Measurements from ENCODE around the gene HDGF. TPM values are rescaled to one million over a fixed set of nuclear protein-coding genes. Genes with fewer than 3 reads are reported as not detected.

Gene HDGF
- total and polyA plus RNA-seq, 7 experiments from 2014 or later: 25.0 to 224 (median 90.9) TPM

- H3K9me3 Mint-ChIP-seq: peaks cover 0 to 1% (median 0%) of the 10 kb centered on the region in 11 donors
- Histone ChIP-seq H3K27ac (ENCODE audit: low read depth, low read length) (peak overlapping the region; percentile 75), H3K9me3 (ENCODE audit: control insufficient read depth in 2 of 3, low read length in 3 of 3) (no peaks in the 10 kb centered on the region), H3K27me3 (ENCODE audit: control insufficient read depth in 2 of 2, insufficient read depth in 2 of 2, low read length in 2 of 2) (no peaks in the 10 kb centered on the region), H3K36me3 (ENCODE audit: control insufficient read depth in 2 of 3, insufficient read depth in 3 of 3, low read length in 3 of 3) (peaks cover 0 to 37% (median 5%) of the 10 kb centered on the region in 3 experiments), H3K4me3 (ENCODE audit: low read length) (no peak overlapping the region), H3K4me1 (ENCODE audit: control insufficient read depth in 2 of 2, insufficient read depth in 2 of 2, low read length in 2 of 2) (peaks cover 43 to 50% of the 10 kb centered on the region in 2 donors)
- POLR2A ChIA-PET: interaction anchor here (0.8 to 2.8 kb wide), 2 partner anchors 18 to 21 kb away, joined by 3 to 18 read pairs; partner anchors contain the start of genes ISG20L2 and METTL25B
- H3K4me1 Mint-ChIP-seq: peaks cover 59 to 71% (median 66%) of the 10 kb centered on the region in 7 donors
- peaks cover 4 to 34% (median 18%) of the 10 kb centered on the region in 5 donors for H3K36me3 Mint-ChIP-seq
- intact Hi-C loops (cut with micrococcal nuclease): loop anchor here in 1 of 2 donors (10.0 kb wide), 1 partner anchor 389 kb away; the partner anchor contains the start of gene ETV3
- H3K27me3 Mint-ChIP-seq: no peaks in the 10 kb centered on the region
- DNase-seq (no peak), ATAC-seq (no peak)
- H3K4me3 Mint-ChIP-seq: peak overlapping the region in 6 of 10 donors; percentile 0 to 98 (median 49)
- H3K27ac Mint-ChIP-seq: peak overlapping the region; percentile 13 to 90 (median 71)
- CTCF ChIA-PET: no interaction called here
Measured at GRCh38 chr1:156745881-156746280, 5.6 kb downstream of the HDGF start.

DNA sequence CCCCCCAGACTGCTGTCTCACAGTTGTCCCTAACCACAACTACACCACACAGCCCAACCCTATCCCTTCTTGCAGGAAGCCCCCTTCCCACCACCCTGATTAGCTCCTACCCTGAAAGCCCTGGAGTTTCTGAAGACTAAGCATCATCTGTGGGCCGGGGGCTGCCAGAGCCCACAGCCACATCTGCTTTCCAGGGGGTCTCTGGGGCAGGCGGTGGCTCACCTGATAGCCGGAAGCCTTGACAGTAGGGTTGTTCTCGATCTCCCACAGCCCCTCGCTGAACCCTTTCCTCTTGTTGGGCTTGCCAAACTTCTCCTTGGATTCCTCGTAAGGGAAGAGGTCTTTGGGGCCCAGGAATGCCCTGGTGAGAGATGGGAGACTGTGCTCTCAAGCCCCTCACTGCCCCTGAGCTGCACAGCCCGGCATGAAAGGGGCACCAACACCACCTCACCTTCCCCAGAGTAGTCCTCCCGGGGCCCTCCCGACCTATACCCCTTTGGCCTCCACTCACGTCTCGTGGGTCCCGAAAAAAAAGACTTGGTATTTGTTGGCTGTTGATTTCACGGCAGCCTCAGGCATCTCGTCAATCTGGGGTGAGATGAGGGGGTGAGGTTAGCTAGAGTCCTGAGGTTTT lies 6.6 kb downstream of the HDGF start:
- POLR2A ChIA-PET: interaction anchor here (0.8 kb wide), 1 partner anchor 20 kb away, joined by 3 read pairs; no protein-coding TSS in a partner anchor
- peaks cover 46 to 53% of the 10 kb centered on the region in 2 donors for H3K4me1 ChIP-seq (ENCODE audit: control insufficient read depth in 2 of 2, insufficient read depth in 2 of 2, low read length in 2 of 2)
- H3K4me1 Mint-ChIP-seq: peaks cover 53 to 75% (median 67%) of the 10 kb centered on the region in 7 donors
- no peaks in the 10 kb centered on the region for H3K9me3 ChIP-seq (ENCODE audit: control insufficient read depth in 2 of 3, low read length in 3 of 3)
- DNase-seq (no peak), ATAC-seq (no peak)
- CTCF ChIA-PET: no interaction called here
- peaks cover 4 to 33% (median 18%) of the 10 kb centered on the region in 5 donors for H3K36me3 Mint-ChIP-seq
- H3K27me3 Mint-ChIP-seq: no peaks in the 10 kb centered on the region
- peak overlapping the region in 8 of 9 donors; percentile 13 to 90 (median 78) for H3K27ac Mint-ChIP-seq
- H3K27ac ChIP-seq (ENCODE audit: low read depth, low read length): peak overlapping the region; percentile 27
- intact Hi-C loops (cut with micrococcal nuclease): loop anchor here (5.0 to 10.0 kb wide), 2 partner anchors 390 to 553 kb away; partner anchors contain the start of genes ETV3 (in 1 of the 2) and SLC25A44 (in 1 of the 2)
- no peaks in the 10 kb centered on the region for H3K27me3 ChIP-seq (ENCODE audit: control insufficient read depth in 2 of 2, insufficient read depth in 2 of 2, low read length in 2 of 2)
- H3K4me3 Mint-ChIP-seq: no peak overlapping the region
- H3K9me3 Mint-ChIP-seq: peaks cover 0 to 1% (median 0%) of the 10 kb centered on the region in 11 donors
- no peak overlapping the region for H3K4me3 ChIP-seq (ENCODE audit: low read length)
- peaks cover 0 to 34% (median 5%) of the 10 kb centered on the region in 3 experiments for H3K36me3 ChIP-seq (ENCODE audit: control insufficient read depth in 2 of 3, insufficient read depth in 3 of 3, low read length in 3 of 3)

GRCh38 chr1:156744344-156744743 lies 7.1 kb downstream of the HDGF start:
- peaks cover 47 to 72% (median 63%) of the 10 kb centered on the region in 7 donors for H3K4me1 Mint-ChIP-seq
- no peak overlapping the region for H3K4me3 ChIP-seq (ENCODE audit: low read length)
- no peaks in the 10 kb centered on the region for H3K27me3 ChIP-seq (ENCODE audit: control insufficient read depth in 2 of 2, insufficient read depth in 2 of 2, low read length in 2 of 2)
- no peak overlapping the region for H3K27ac ChIP-seq (ENCODE audit: low read depth, low read length)
- peak overlapping the region in 5 of 9 donors; percentile 18 to 89 (median 51) for H3K27ac Mint-ChIP-seq
- intact Hi-C loops (cut with micrococcal nuclease): loop anchor here (5.0 to 10.0 kb wide), 2 partner anchors 390 to 552 kb away; partner anchors contain the start of genes ETV3 (in 1 of the 2) and SLC25A44 (in 1 of the 2)
- H3K4me3 Mint-ChIP-seq: no peak overlapping the region
- peaks cover 43 to 48% of the 10 kb centered on the region in 2 donors for H3K4me1 ChIP-seq (ENCODE audit: control insufficient read depth in 2 of 2, insufficient read depth in 2 of 2, low read length in 2 of 2)
- peaks cover 0 to 34% (median 5%) of the 10 kb centered on the region in 3 experiments for H3K36me3 ChIP-seq (ENCODE audit: control insufficient read depth in 2 of 3, insufficient read depth in 3 of 3, low read length in 3 of 3)
- H3K27me3 Mint-ChIP-seq: no peaks in the 10 kb centered on the region
- DNase-seq: no peak
- ChIA-PET CTCF (no interaction called here), POLR2A (no interaction called here)
- H3K9me3 Mint-ChIP-seq: peaks cover 0 to 1% (median 0%) of the 10 kb centered on the region in 11 donors
- ATAC-seq: no peak
- peaks cover 4 to 33% (median 18%) of the 10 kb centered on the region in 5 donors for H3K36me3 Mint-ChIP-seq
- no peaks in the 10 kb centered on the region for H3K9me3 ChIP-seq (ENCODE audit: control insufficient read depth in 2 of 3, low read length in 3 of 3)

DNA sequence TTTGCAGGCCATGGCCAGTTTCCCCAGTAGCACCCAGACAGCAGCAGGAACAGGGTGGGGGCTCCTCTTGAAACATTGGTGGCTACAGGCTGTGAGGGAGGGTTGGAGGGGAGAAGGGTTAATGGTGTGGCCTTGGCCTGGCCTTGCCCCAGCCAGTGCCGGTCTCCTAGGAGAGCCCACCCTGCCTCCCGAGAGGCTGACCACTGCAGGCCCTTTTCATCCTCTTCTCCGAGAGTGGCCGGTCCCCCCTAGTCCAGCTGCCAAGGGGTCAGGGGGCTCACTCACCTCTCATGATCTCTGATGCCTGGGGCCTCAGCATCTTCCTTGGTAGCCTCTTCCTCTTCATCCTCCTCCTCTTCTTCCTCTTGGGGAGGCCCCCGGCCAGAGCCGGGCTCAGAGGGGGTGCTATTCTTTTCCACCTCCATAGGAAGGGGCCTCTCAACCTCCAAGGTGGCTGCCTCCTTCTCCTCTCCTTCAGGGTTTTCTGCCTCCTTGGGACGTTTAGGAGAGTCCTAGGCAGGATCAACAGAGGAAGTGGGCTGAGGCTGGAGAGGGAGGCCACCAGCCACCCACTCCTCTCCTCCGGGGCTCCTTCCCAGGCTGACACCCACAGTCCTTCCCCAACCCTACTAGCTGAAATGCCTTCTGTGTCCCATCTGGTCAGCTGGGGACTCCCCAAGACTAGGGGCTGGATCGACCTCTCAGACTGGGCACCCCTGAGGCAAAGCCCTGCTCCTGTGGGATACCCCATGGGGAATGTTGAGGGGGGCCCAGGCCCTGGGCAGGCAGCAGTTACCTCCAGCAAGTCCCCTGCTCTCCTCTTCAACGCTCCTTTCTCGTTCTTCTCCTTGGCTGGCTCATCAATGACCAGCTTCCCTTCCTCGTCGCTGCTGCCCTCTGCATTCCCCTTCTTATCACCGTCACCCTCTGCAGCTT lies 7.8 kb downstream of the HDGF start:
- H3K36me3 Mint-ChIP-seq: peaks cover 4 to 28% (median 18%) of the 10 kb centered on the region in 5 donors
- no peak overlapping the region for H3K27ac ChIP-seq (ENCODE audit: low read depth, low read length)
- ChIA-PET POLR2A (interaction anchor here (3.6 kb wide), 2 partner anchors 8 to 23 kb away, joined by 53 to 64 read pairs; partner anchors contain the start of genes HDGF and PRCC), CTCF (no interaction called here)
- no peaks in the 10 kb centered on the region for H3K27me3 ChIP-seq (ENCODE audit: control insufficient read depth in 2 of 2, insufficient read depth in 2 of 2, low read length in 2 of 2)
- ATAC-seq (no peak), DNase-seq (no peak)
- H3K27me3 Mint-ChIP-seq: no peaks in the 10 kb centered on the region
- no peak overlapping the region for H3K4me3 Mint-ChIP-seq
- peaks cover 0 to 34% (median 5%) of the 10 kb centered on the region in 3 experiments for H3K36me3 ChIP-seq (ENCODE audit: control insufficient read depth in 2 of 3, insufficient read depth in 3 of 3, low read length in 3 of 3)
- intact Hi-C loops (cut with micrococcal nuclease): loop anchor here (5.0 to 10.0 kb wide), 2 partner anchors 391 to 551 kb away; partner anchors contain the start of genes ETV3 (in 1 of the 2) and SLC25A44 (in 1 of the 2)
- peaks cover 45 to 71% (median 61%) of the 10 kb centered on the region in 7 donors for H3K4me1 Mint-ChIP-seq
- no peaks in the 10 kb centered on the region for H3K9me3 ChIP-seq (ENCODE audit: control insufficient read depth in 2 of 3, low read length in 3 of 3)
- peak overlapping the region in 4 of 9 donors; percentile 42 to 84 (median 72) for H3K27ac Mint-ChIP-seq
- peaks cover 38 to 41% of the 10 kb centered on the region in 2 donors for H3K4me1 ChIP-seq (ENCODE audit: control insufficient read depth in 2 of 2, insufficient read depth in 2 of 2, low read length in 2 of 2)
- H3K4me3 ChIP-seq (ENCODE audit: low read length): no peak overlapping the region
- peaks cover 0 to 1% (median 0%) of the 10 kb centered on the region in 11 donors for H3K9me3 Mint-ChIP-seq

- peaks cover 0 to 41% (median 10%) of the 10 kb centered on the region in 3 experiments for H3K36me3 ChIP-seq (ENCODE audit: control insufficient read depth in 2 of 3, insufficient read depth in 3 of 3, low read length in 3 of 3)
- Mint-ChIP-seq H3K27me3 (no peaks in the 10 kb centered on the region), H3K36me3 (peaks cover 4 to 26% (median 18%) of the 10 kb centered on the region in 5 donors), H3K4me1 (peaks cover 39 to 66% (median 56%) of the 10 kb centered on the region in 7 donors), H3K27ac (peak overlapping the region in 4 of 9 donors; percentile 69 to 99 (median 98)), H3K4me3 (no peak overlapping the region), H3K9me3 (peaks cover 0 to 1% (median 0%) of the 10 kb centered on the region in 11 donors)
- no peak for DNase-seq
- ATAC-seq: no peak
- H3K27ac ChIP-seq (ENCODE audit: low read depth, low read length): no peak overlapping the region
- ChIA-PET POLR2A (interaction anchor here (3.6 to 4.6 kb wide), 3 partner anchors 9 to 24 kb away, joined by 53 to 77 read pairs (median 64); partner anchors contain the start of genes HDGF, ISG20L2, METTL25B and PRCC), CTCF (no interaction called here)
- H3K4me3 ChIP-seq (ENCODE audit: low read length): no peak overlapping the region
- intact Hi-C loops (cut with micrococcal nuclease): loop anchor here (5.0 to 10.0 kb wide), 2 partner anchors 392 to 550 kb away; partner anchors contain the start of genes ETV3 (in 1 of the 2) and SLC25A44 (in 1 of the 2)
- H3K9me3 ChIP-seq (ENCODE audit: control insufficient read depth in 2 of 3, low read length in 3 of 3): no peaks in the 10 kb centered on the region
- peaks cover 30 to 33% of the 10 kb centered on the region in 2 donors for H3K4me1 ChIP-seq (ENCODE audit: control insufficient read depth in 2 of 2, insufficient read depth in 2 of 2, low read length in 2 of 2)
- H3K27me3 ChIP-seq (ENCODE audit: control insufficient read depth in 2 of 2, insufficient read depth in 2 of 2, low read length in 2 of 2): no peaks in the 10 kb centered on the region
Measured at GRCh38 chr1:156742801-156743200, 8.7 kb downstream of the HDGF start.

Data from naive thymus-derived CD4-positive, alpha-beta T cell (primary cell).